Activated T-helper 2 cell treated with anti-CD3 and anti-CD28 coated beads, Interferon-gamma antibody, Interleukin-2, Interleukin-4, amounts not matched to agents 10 μg/mL and 5 μg/mL and 100 μg/mL, durations not matched to agents 14 hours and 24 hours and 36 hours (primary cell): ENCODE results near the gene OR51G2. TPM values are rescaled to one million over a fixed set of nuclear protein-coding genes. Genes with fewer than 3 reads are reported as not detected.

Source experiments
- total RNA-seq: library from RNA; stranded (reverse); gene quantifications from 2 replicates; pipeline ENCODE4 v1.2.3, GENCODE V29; 2022

OR51G2 gene
- total RNA-seq, 1 donor from 2014 or later: not detected

Other genes with a start within 250 kb of the OR51G2 start
- gene OR51E2, start 221.5 kb downstream of the OR51G2 start, total RNA-seq: not detected in 2 replicates
- gene MMP26, start 214.6 kb downstream of the OR51G2 start, total RNA-seq: not detected in 2 replicates
- not detected in 2 replicates for gene OR51F1, start 149.4 kb downstream of the OR51G2 start, total RNA-seq
- gene OR52R1, start 115.0 kb downstream of the OR51G2 start, total RNA-seq: not detected in 2 replicates
- not detected in 2 replicates for gene OR51F2, start 98.0 kb downstream of the OR51G2 start, total RNA-seq
- not detected in 2 replicates for gene OR51S1, start 70.1 kb downstream of the OR51G2 start, total RNA-seq
- gene OR51T1, start 37.5 kb downstream of the OR51G2 start, total RNA-seq: not detected in 2 replicates
- gene OR51A7, start 15.6 kb downstream of the OR51G2 start, total RNA-seq: not detected in 2 replicates
- gene OR51G1, start 5.0 kb upstream of the OR51G2 start, total RNA-seq: not detected in 2 replicates
- not detected in 2 replicates for gene OR51A4, start 28.3 kb upstream of the OR51G2 start, total RNA-seq
- gene OR51A2, start 36.4 kb upstream of the OR51G2 start, total RNA-seq: not detected in 2 replicates
- not detected in 2 replicates for gene OR51L1, start 75.5 kb upstream of the OR51G2 start, total RNA-seq
- not detected in 2 replicates for gene OR52J3, start 127.2 kb upstream of the OR51G2 start, total RNA-seq
- not detected in 2 replicates for gene OR52E2, start 140.3 kb upstream of the OR51G2 start, total RNA-seq
- not detected in 2 replicates for gene OR52E1, start 150.2 kb upstream of the OR51G2 start, total RNA-seq
- gene OR52A5, start 219.0 kb upstream of the OR51G2 start, total RNA-seq: not detected in 2 replicates
- gene OR52A1, start 235.4 kb upstream of the OR51G2 start, total RNA-seq: not detected in 2 replicates